GM21786 (cell line): ENCODE results near the gene ANKRD16.
"Not testable (repeated sequence)": the region's sequence is repeated elsewhere in the genome, so short reads cannot be mapped to it uniquely, and the experiment has no call there.

Source experiments
- ATAC-seq: cut with Tn5 transposase; IDR thresholded peaks from one replicate; pipeline ENCODE4 v1.9.1; 2021; ENCODE audit not compliant: unreplicated experiment

Gene ANKRD16

GRCh38 chr10:5877041-5877440 is 12.7 kb downstream of the ANKRD16 start:
- not testable (repeated sequence) for ATAC-seq

GRCh38 chr10:5876181-5876768 is 13.4 kb downstream of the ANKRD16 start:
- no peak for ATAC-seq

- ATAC-seq, result peak; percentile 80
These were observed 16.1 kb downstream of the ANKRD16 start for GRCh38 chr10:5873515-5873995.

DNA sequence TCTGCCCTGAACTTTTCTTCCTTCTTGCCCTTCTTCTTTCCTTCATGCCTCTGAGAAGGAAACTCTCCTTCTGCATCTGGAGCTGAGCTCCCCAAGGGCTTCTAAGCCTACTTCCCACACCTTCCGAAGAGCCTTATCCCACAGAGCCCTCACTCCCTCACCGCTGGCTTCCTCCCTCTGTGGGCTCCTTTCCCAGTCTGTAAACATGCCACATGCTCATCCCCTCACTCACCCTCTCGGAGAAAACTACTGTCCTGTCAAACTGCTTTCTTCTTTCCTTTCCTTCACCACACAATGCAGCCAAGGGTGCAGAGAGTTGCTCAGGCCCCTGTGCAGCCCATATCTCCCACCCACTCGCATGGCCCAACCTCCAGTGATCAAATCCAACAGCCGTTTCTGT is 18.1 kb downstream of the ANKRD16 start:
- no peak for ATAC-seq

DNA sequence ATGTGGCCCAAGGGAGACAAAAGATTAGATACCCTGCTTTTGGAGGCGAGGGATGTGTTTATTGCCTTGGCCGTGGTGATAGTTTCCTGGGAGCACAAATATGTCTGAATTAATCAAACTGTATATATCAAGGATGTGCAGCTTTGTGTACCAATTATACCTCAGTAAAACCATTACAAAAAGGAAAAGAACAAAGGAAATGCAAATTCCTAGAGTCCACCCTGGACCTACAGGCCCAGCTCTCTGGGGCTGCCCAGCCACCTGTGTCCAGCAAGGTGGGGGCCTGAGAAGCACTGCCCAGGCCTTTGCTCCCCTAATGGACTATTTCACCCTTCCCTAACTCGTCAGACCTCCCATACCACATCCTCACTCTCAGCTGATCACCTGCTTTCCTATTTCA is 20.5 kb downstream of the ANKRD16 start:
- ATAC-seq, result no peak

GRCh38 chr10:5868383-5868782 is 21.3 kb downstream of the ANKRD16 start:
- ATAC-seq, result not testable (repeated sequence)

GRCh38 chr10:5867091-5867615 is 22.5 kb downstream of the ANKRD16 start:
- ATAC-seq, result not testable (repeated sequence)

DNA sequence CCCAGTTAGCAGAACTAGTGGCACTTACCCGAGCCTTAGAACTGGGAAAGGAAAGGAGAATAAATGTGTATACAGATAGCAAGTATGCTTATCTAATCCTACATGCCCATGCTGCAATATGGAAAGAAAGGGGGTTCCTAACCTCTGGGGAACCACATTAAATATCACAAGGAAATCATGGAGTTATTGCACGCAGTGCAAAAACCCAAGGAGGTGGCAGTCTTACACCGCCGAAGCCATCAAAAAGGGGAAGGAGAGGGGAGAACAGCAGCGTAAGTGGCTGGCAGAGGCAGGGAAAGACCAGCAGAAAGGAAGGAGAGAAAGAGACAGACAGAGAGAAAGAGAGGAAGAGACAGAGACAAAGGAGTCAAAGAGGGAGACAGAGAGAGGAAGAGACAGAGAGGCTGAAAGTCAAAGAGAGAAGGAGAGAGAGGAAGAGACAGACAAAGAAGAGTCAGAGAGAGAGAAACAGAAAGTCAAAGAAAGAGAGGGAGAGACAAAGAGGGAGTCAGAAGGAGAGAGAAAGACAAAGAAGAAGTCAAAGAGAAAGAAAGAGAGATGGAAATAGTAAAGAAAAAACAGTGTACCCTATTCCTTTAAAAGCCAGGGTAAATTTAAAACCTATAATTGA is 23.1 kb downstream of the ANKRD16 start:
- not testable (repeated sequence) for ATAC-seq

GRCh38 chr10:5862981-5863685 is 26.6 kb downstream of the ANKRD16 start:
- not testable (repeated sequence) for ATAC-seq

- peak; percentile 96 for ATAC-seq
These were observed 27.2 kb downstream of the ANKRD16 start for GRCh38 chr10:5862360-5862961.

GRCh38 chr10:5860066-5860465 is 29.6 kb downstream of the ANKRD16 start:
- ATAC-seq, result no peak

- no peak for ATAC-seq
These were observed 30.9 kb downstream of the ANKRD16 start for GRCh38 chr10:5858811-5859210.

DNA sequence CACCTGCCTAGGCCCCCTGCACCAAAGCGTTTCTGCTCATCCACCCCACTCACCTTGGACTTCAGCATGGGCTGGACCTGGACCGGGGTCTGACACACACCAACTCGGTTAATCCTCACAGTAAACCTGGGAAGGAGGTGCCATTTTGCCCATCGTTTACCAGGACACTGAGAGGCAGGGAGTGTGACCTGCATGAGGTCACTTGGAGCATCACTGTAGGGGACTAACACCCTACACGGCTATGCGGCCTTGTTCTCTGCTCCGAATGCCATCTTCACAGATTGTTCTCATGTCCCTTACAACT is 33.0 kb downstream of the ANKRD16 start:
- ATAC-seq, result no peak

GRCh38 chr10:5855979-5856700 is 33.6 kb downstream of the ANKRD16 start:
- no peak for ATAC-seq

GRCh38 chr10:5854131-5854475 is 35.6 kb downstream of the ANKRD16 start:
- no peak for ATAC-seq

- ATAC-seq, result not testable (repeated sequence)
These were observed 43.0 kb downstream of the ANKRD16 start for GRCh38 chr10:5846667-5847066.

DNA sequence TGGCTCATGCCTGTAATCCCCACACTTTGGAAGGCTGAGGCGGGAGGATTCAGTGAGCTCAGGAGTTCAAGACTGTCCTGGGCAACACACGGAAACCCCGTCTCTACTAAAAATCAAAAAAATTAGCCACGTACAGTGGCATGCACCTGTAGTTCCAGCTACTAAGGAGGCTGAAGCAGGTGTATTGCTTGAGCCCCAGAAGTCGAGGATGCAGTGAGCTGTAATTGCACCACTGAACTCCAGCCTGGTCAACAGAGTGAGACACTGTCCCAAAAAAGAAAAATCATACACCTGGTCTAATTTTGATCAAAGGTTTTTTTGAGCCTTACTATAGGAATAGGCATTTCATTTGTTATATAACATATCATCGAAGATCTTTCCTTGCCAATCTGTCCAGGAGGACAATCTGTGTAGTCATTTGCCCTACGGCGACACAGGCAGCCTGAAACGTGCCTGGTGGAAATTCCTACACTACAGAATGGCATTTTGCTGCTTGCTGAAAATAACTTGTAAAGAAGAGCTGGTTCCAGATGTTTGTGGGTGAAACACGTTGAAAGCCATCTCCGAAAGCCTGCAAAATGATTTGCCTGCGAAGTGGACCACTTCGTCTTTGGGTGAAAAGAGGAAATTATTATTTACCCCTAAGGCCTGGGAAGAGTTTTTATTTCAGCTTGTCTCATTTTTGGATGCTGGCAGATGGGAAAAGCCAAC is 45.2 kb downstream of the ANKRD16 start:
- ATAC-seq, result no peak

GRCh38 chr10:5843686-5844344 is 45.9 kb downstream of the ANKRD16 start:
- ATAC-seq, result no peak

- ATAC-seq, result no peak
These were observed 47.7 kb downstream of the ANKRD16 start for GRCh38 chr10:5841965-5842364.
